ENCODE data around the gene MBIP. TPM values are rescaled to one million over a fixed set of nuclear protein-coding genes. Genes with fewer than 3 reads are reported as not detected.

MBIP gene
- polyA plus RNA-seq, 1 experiment = 36.8 TPM

GRCh38 chr14:36260970-36261640 lies 59.3 kb downstream of the MBIP start:
- Histone ChIP-seq H3K9me3 (ENCODE audit: control insufficient read depth, insufficient read depth, low read length) (no peaks in the 10 kb centered on the region), H3K4me3 (ENCODE audit: low read depth, low read length) (no peak overlapping the region), H3K27ac (ENCODE audit: low read depth, low read length) (no peak overlapping the region), H3K27me3 (ENCODE audit: control insufficient read depth, insufficient read depth, low read length) (no peaks in the 10 kb centered on the region)
- DNase-seq (ENCODE audit: low read depth, low spot score) = no peak
- ChIA-PET POLR2A (no interaction called here), CTCF (interaction anchor here (2.0 kb wide), 1 partner anchor 191 kb away, joined by 5 read pairs; no protein-coding TSS in a partner anchor)
- no peak for TF ChIP-seq CTCF (IDR thresholded peaks at IDR 0.05; ENCODE audit: low read depth, low read length)

- ChIA-PET CTCF (no interaction called here), POLR2A (no interaction called here)
- no peak overlapping the region for H3K4me3 ChIP-seq (ENCODE audit: low read depth, low read length)
- DNase-seq (ENCODE audit: low read depth, low spot score) = no peak
- no peak for TF ChIP-seq CTCF (IDR thresholded peaks at IDR 0.05; ENCODE audit: low read depth, low read length)
- H3K27ac ChIP-seq (ENCODE audit: low read depth, low read length) = no peak overlapping the region
- H3K9me3 ChIP-seq (ENCODE audit: control insufficient read depth, insufficient read depth, low read length) = no peaks in the 10 kb centered on the region
- H3K27me3 ChIP-seq (ENCODE audit: control insufficient read depth, insufficient read depth, low read length) = no peaks in the 10 kb centered on the region
Observed at GRCh38 chr14:36258241-36258640, 62.2 kb downstream of the MBIP start.

- TF ChIP-seq CTCF (IDR thresholded peaks at IDR 0.05; ENCODE audit: low read depth, low read length) = no peak
- Histone ChIP-seq H3K4me3 (ENCODE audit: low read depth, low read length) (no peak overlapping the region), H3K27ac (ENCODE audit: low read depth, low read length) (no peak overlapping the region), H3K27me3 (ENCODE audit: control insufficient read depth, insufficient read depth, low read length) (no peaks in the 10 kb centered on the region), H3K9me3 (ENCODE audit: control insufficient read depth, insufficient read depth, low read length) (no peaks in the 10 kb centered on the region)
- ChIA-PET CTCF (no interaction called here), POLR2A (no interaction called here)
- DNase-seq (ENCODE audit: low read depth, low spot score) = no peak
Observed at GRCh38 chr14:36256126-36256801, 64.2 kb downstream of the MBIP start.

GRCh38 chr14:36254020-36254624 lies 66.3 kb downstream of the MBIP start:
- CTCF ChIA-PET = interaction anchor here (0.5 to 1.7 kb wide), 18 partner anchors 10 to 428 kb away, joined by 3 to 10 read pairs (median 4); partner anchors contain the start of gene BRMS1L

More at GRCh38 chr14:36254020-36254624, 66.3 kb downstream of the MBIP start:
- POLR2A ChIA-PET = interaction anchor here (0.5 kb wide), 1 partner anchor 66 kb away, joined by 4 read pairs; no protein-coding TSS in a partner anchor
- no peak overlapping the region for H3K27ac ChIP-seq (ENCODE audit: low read depth, low read length)
- TF ChIP-seq CTCF (IDR thresholded peaks at IDR 0.05; ENCODE audit: low read depth, low read length) = peak; percentile 51
- no peak overlapping the region for H3K4me3 ChIP-seq (ENCODE audit: low read depth, low read length)
- DNase-seq (ENCODE audit: low read depth, low spot score) = no peak
- no peaks in the 10 kb centered on the region for H3K27me3 ChIP-seq (ENCODE audit: control insufficient read depth, insufficient read depth, low read length)
- H3K9me3 ChIP-seq (ENCODE audit: control insufficient read depth, insufficient read depth, low read length) = no peaks in the 10 kb centered on the region

Other genes with a start within 250 kb of the MBIP start
- not detected in 2 replicates for gene PTCSC3, start 143.9 kb downstream of the MBIP start, polyA plus RNA-seq (2011; rRNA removed)
- not detected in 2 replicates for gene NKX2-1, start 199.6 kb upstream of the MBIP start, polyA plus RNA-seq (2011; rRNA removed)

Data from AG04450 (cell line).